Right atrium auricular region (tissue), 2 donors: ENCODE results near the gene VPS16. TPM values are rescaled to one million over a fixed set of nuclear protein-coding genes. Genes with fewer than 3 reads are reported as not detected.

Source experiments
- DNase-seq: peaks from one replicate; pipeline ENCODE4 v3.0.0-alpha.2; 2019; ENCODE audit warnings: low spot score
- H3K27ac ChIP-seq, 2 donors: fragments of 200-600 bp; sonication (generic); 1 replicate in 1 of 2; 2 replicates in 1 of 2; pipeline ENCODE4 v1.5.1; 2016 to 2019
- H3K27me3 ChIP-seq, 2 donors: fragments of 200-600 bp; sonication (generic); one replicate each; pipeline versions ENCODE4 v1.5.1 to v1.6.0; 2017 to 2019
- H3K36me3 ChIP-seq: fragments of 200-600 bp; sonication (generic); one replicate; pipeline ENCODE4 v1.5.1; 2016
- H3K4me1 ChIP-seq, 2 donors: fragments of 200-600 bp; sonication (generic); one replicate each; pipeline versions ENCODE4 v1.5.1 to v1.6.0; 2017 to 2019
- H3K4me3 ChIP-seq, 2 donors: fragments of 200-600 bp; sonication (generic); 1 replicate in 1 of 2; 2 replicates in 1 of 2; pipeline ENCODE4 v1.5.1; 2017 to 2019; ENCODE audit warnings: mild to moderate bottlenecking in 1 of 2, moderate library complexity in 1 of 2
- H3K9me3 ChIP-seq, 2 donors: fragments of 200-600 bp; sonication (generic); one replicate each; pipeline ENCODE4 v1.5.1; 2019
- CTCF ChIP-seq, 2 donors: fragments of 200-600 bp; sonication (generic); IDR thresholded peaks; one replicate each; pipeline ENCODE4 v1.5.1; 2019; ENCODE audit warnings: antibody characterized with exemption in 2 of 2
- total RNA-seq, 2 donors: library from RNA; depleted of rRNA; stranded (reverse); fragments of >200 nt; gene quantifications; one replicate each; pipeline ENCODE4 v1.1.0, GENCODE V29; 2016

Gene VPS16
- total RNA-seq, 2 donors from 2014 or later = 12.8 to 16.4 TPM

- no peak for TF ChIP-seq CTCF (IDR thresholded peaks at IDR 0.05)
- no peak for DNase-seq
- Histone ChIP-seq H3K4me1 (peaks cover 0 to 20% of the 10 kb centered on the region in 2 donors), H3K4me3 (peak overlapping the region in 1 of 2 donors; percentile 44), H3K27ac (no peak overlapping the region), H3K9me3 (no peaks in the 10 kb centered on the region), H3K36me3 (no peaks in the 10 kb centered on the region), H3K27me3 (peaks cover 0 to 11% of the 10 kb centered on the region in 2 donors)
Observed at GRCh38 chr20:2799688-2800520, 40.6 kb upstream of the VPS16 start.

- Histone ChIP-seq H3K4me1 (peaks cover 0 to 20% of the 10 kb centered on the region in 2 donors), H3K27me3 (peaks cover 0 to 12% of the 10 kb centered on the region in 2 donors), H3K27ac (no peak within 1 kb of the TSS), H3K9me3 (no peaks in the 10 kb centered on the region), H3K4me3 (peak within 1 kb of the TSS in 1 of 2 donors; percentile 44), H3K36me3 (no peaks in the 10 kb centered on the region)
- no peak for DNase-seq
- no peak for TF ChIP-seq CTCF (IDR thresholded peaks at IDR 0.05)
Observed at GRCh38 chr20:2800521-2801285, 39.8 kb upstream of the VPS16 start, which contains the start of gene CPXM1. CPXM1 (minus strand) TSS chr20:2800627; CDS start chr20:2800572, 55 bp downstream.

- H3K4me3 ChIP-seq = no peak overlapping the region
Observed at GRCh38 chr20:2801286-2801728, 39.2 kb upstream of the VPS16 start.

GRCh38 chr20:2804041-2804828, 36.3 kb upstream of the VPS16 start:
- no peak for TF ChIP-seq CTCF (IDR thresholded peaks at IDR 0.05)
- no peaks in the 10 kb centered on the region for H3K36me3 ChIP-seq
- H3K9me3 ChIP-seq = no peaks in the 10 kb centered on the region
- H3K27ac ChIP-seq = no peak overlapping the region
- peaks cover 6 to 16% of the 10 kb centered on the region in 2 donors for H3K27me3 ChIP-seq
- H3K4me1 ChIP-seq = peaks cover 0 to 20% of the 10 kb centered on the region in 2 donors
- DNase-seq = no peak
- H3K4me3 ChIP-seq = no peak overlapping the region

More at GRCh38 chr20:2801286-2801728, 39.2 kb upstream of the VPS16 start:
- H3K4me1 ChIP-seq = peaks cover 0 to 20% of the 10 kb centered on the region in 2 donors
- TF ChIP-seq CTCF (IDR thresholded peaks at IDR 0.05) = no peak
- no peak overlapping the region for H3K27ac ChIP-seq
- H3K9me3 ChIP-seq = no peaks in the 10 kb centered on the region
- no peaks in the 10 kb centered on the region for H3K36me3 ChIP-seq
- peaks cover under 1 to 16% of the 10 kb centered on the region in 2 donors for H3K27me3 ChIP-seq
- no peak for DNase-seq
